Stimulated activated CD4-positive, alpha-beta T cell treated with anti-CD3 and anti-CD28 coated beads, Interleukin-1b, Interleukin-23, amount 100 ng/mL, for 1 hour (primary cell): ENCODE data around the gene SH2D4B.
A peak's percentile ranks its signal among the peaks of the same experiment; 100 is the strongest.

Source experiments
- DNase-seq, 2 donors: peaks; one replicate each; pipeline ENCODE4 v3.0.0-alpha.2; 2020; ENCODE audit warnings: low read depth in 2 of 2

Gene SH2D4B

GRCh38 chr10:80633383-80633860 is 95.7 kb downstream of the SH2D4B start:
- no peak for DNase-seq

- no peak for DNase-seq
These were observed 96.2 kb downstream of the SH2D4B start for GRCh38 chr10:80633910-80634309.

- no peak for DNase-seq
These were observed 105.0 kb downstream of the SH2D4B start for GRCh38 chr10:80642661-80643060.

GRCh38 chr10:80646366-80646765 is 108.7 kb downstream of the SH2D4B start:
- no peak for DNase-seq

DNA sequence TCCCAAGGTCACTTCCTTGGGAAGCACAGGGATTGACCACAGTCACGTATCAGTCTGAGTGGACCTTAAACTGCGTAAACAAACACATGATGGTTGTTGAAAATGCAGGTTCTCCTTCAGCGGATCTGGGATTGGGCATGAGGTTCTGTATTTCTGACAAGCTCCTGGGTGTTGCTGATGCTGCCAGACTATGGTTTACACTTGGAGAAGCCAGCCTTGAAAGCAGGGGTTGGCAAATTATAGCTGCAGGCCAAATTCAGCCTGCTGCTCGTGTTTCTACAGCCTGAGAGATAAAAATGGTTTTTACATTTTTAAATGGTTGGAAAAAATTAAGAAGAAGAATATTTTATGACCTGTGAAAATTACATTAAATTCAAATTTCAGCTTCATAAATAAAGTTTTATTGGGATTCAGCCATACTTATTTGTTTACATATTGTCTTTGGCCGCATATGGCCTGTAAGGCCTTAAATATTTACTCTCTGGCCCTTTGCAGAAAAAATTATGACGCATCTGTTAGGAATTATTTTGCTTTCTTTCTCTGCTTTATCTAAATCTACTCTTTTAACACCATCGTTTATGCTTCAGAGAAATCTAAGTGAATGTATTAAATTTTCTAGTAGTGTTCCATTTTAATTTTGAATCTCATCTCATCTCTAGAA is 109.6 kb downstream of the SH2D4B start:
- no peak for DNase-seq

DNA sequence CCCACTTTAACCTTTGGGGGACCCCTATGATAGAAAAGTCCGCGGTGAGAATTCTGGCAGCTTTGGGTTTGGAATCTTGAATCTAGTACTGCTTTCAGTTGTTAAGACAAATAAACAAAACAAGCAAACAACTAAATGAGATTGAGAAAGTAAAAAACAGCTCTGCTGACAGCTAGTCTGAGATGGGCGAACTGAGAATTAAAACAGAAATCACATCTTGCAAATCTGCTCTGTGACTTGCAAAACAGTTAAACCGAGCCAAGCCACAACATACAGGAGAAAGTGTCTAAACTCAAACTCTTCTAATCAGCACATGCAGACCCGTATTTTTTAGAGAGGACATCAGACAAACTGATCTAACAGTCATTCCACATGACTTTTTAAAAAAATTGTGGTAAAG is 110.4 kb downstream of the SH2D4B start:
- no peak for DNase-seq

GRCh38 chr10:80649183-80649582 is 111.5 kb downstream of the SH2D4B start:
- no peak for DNase-seq

GRCh38 chr10:80655898-80656297 is 118.2 kb downstream of the SH2D4B start:
- DNase-seq: no peak

- no peak for DNase-seq
These were observed 120.4 kb downstream of the SH2D4B start for GRCh38 chr10:80658068-80658467.

GRCh38 chr10:80659289-80659688 is 121.6 kb downstream of the SH2D4B start:
- no peak for DNase-seq

DNA sequence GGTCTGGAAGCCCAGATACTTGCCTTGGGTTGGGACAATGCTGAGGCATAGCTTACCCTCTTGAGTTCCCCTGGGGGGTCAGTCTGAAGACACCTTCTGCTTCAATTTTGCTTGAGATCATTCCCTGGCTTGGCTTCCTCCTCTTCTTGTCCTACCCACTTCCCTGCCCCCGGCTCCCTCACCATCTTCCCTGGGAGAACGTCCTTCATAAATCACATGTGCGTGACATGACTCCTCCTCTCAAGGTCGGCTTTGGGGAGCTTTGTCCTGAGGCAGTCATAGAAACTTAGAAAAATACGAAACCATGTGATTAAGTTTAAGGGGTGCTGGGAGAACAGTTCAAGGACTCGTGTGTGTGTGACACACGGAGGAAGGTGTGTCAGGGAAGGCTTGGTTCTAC is 122.6 kb downstream of the SH2D4B start:
- DNase-seq: no peak

DNA sequence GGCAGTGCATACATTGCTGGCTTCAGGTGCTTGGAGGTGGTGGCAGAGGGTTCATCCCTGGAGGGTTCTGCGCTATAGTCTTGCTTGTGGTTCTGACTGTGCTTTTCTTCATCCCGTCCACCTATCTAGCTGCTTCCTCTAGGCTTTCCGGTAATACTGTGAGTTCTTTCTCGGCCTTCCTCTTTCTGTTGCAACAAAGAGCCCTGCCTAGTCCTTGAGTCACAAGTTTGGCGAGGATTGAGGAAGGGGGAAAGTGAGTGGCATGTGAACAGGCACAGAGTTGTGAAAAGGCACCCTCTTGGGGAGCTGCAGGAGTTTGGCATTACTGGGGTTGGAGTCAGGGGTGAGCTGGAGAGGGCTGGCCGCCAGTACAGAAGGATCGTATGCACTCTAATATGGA is 123.0 kb downstream of the SH2D4B start:
- DNase-seq: no peak

GRCh38 chr10:80661526-80661925 is 123.8 kb downstream of the SH2D4B start:
- no peak for DNase-seq

- peak; percentile 21 to 61 for DNase-seq
These were observed 124.9 kb downstream of the SH2D4B start for GRCh38 chr10:80662429-80663261.

- DNase-seq: peak in 1 of 2 donors; percentile 29
These were observed 126.5 kb downstream of the SH2D4B start for GRCh38 chr10:80664071-80664680.

DNA sequence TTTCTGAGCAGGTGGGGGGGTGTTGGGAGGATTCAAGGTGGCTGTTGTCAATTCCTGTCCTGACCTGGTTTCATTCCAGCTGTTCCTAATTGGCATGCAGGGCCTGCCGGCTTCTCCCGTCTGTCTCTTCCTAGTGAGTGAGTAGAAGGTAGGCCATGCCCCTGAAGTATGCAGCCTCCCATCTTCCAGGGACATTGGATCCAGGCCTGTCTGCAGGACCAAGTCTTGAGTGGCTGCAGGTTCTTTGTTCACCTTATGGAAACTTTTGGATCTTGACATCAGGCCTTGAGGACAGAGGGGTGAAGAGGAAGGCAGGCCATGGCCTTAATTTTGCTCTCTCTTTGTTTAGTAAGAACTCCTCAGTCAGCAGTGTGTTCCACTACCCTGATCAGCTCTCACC is 131.8 kb downstream of the SH2D4B start:
- DNase-seq: no peak

DNA sequence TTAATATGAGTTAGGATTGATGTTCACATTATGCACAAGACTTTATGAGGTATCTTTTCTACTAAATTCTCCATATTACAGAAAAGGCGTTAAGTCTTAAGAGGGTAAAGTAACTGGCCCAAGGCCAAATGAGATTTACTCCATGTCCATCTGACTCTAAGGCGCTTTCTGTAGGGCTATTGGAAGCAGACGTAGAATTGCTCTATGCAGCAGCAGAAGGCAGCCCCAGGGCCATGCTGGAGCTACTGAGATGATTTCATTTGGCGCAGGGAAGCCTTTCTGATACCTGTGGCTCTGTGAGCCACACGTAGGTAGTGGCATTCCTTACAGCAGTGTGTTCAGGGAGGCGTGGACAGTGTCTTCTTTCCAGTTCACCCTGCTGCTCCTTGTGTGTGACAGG is 133.1 kb downstream of the SH2D4B start:
- DNase-seq: no peak

DNA sequence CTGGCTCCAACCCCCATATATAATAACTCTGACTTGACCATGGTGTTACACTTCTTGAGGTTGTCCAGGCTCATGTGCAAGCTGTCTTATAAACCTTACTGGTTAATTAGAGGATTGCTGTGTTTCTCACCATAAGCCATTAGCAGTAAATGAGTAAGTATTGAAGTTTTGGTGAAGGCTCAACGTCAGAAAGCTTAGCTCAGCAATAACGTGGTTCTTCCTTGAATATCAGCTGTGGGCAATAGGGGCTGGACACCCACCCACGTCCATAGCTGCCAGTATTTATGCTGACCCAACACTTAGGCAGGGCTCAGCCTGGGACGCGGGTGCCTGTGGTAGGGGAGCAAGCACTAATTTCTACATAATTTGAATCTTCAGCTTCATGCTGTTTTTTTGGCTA is 134.1 kb downstream of the SH2D4B start:
- DNase-seq: no peak

- DNase-seq: no peak
These were observed 134.9 kb downstream of the SH2D4B start for GRCh38 chr10:80672613-80673012.

GRCh38 chr10:80674809-80675208 is 137.1 kb downstream of the SH2D4B start:
- no peak for DNase-seq

DNA sequence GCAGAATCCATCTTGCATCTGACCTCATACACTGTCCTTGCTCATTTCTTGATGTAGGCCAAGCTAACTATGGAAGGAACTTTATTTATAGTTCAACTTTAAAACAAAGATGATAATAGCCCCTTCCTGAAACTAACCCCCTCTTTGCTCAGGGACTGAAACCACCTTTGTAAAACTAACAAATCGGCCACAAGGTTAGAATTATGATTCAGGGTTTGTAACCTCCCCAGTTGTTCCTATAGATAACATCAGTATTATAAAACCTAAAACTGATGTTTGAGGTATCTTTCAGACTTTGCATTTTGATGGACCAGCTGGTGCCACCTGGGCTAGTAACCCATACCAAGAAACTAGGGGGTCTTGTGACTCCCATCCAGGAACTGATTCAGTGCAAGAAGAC is 143.4 kb downstream of the SH2D4B start:
- DNase-seq: no peak

GRCh38 chr10:80684259-80684658 is 146.6 kb downstream of the SH2D4B start:
- DNase-seq: no peak

- DNase-seq: no peak
These were observed 147.7 kb downstream of the SH2D4B start for GRCh38 chr10:80685355-80685754.
